OCI-LY3 (cell line): ENCODE results near the gene L2HGDH.

Experiments
- H2AFZ ChIP-seq: fragments of 200-600, 300-600 bp; shearing (Covaris generic); 2 replicates; pipeline ENCODE4 v1.6.0; 2014; ENCODE audit warnings: antibody characterized with exemption, low read depth, low read length
- H3K27ac ChIP-seq: fragments of 200-600, 300-600 bp; sonication (generic); 2 replicates; pipeline ENCODE4 v1.5.1; 2014; ENCODE audit warnings: mild to moderate bottlenecking, low read length, moderate library complexity, mixed read lengths
- H3K27me3 ChIP-seq: fragments of 200-600, 300-600 bp; sonication (generic); 2 replicates; pipeline ENCODE4 v1.6.1; 2014; ENCODE audit warnings: low read depth, low read length, mixed read lengths
- H3K36me3 ChIP-seq: fragments of 200-600, 300-600 bp; sonication (generic); replicated peaks from 2 replicates; pipeline ENCODE3; 2014; ENCODE audit warnings: low read depth, low read length, mixed read lengths
- H3K4me1 ChIP-seq: fragments of 300-600, 200-600 bp; sonication (generic); 2 replicates; pipeline ENCODE4 v1.6.1; 2014; ENCODE audit warnings: low read length, mixed read lengths
- H3K4me2 ChIP-seq: fragments of 200-600, 300-600 bp; sonication (generic); 2 replicates; pipeline ENCODE4 v1.6.1; 2014; ENCODE audit warnings: low read length, mixed read lengths
- H3K4me3 ChIP-seq: fragments of 300-600, 200-600 bp; sonication (generic); 2 replicates; pipeline ENCODE4 v1.5.1; 2014; ENCODE audit warnings: antibody characterized with exemption, mild to moderate bottlenecking, low read length, moderate library complexity
- H3K79me2 ChIP-seq: fragments of 300-600, 200-600 bp; shearing (Covaris generic); 2 replicates; pipeline ENCODE4 v1.6.1; 2014; ENCODE audit warnings: mild to moderate bottlenecking, low read length, mixed read lengths
- H3K9ac ChIP-seq: fragments of 300-600, 200-600 bp; shearing (Covaris generic); 2 replicates; pipeline ENCODE4 v1.6.0; 2014; ENCODE audit warnings: mild to moderate bottlenecking, low read length, moderate library complexity
- H3K9me3 ChIP-seq: fragments of 200-600, 300-600 bp; shearing (Covaris generic); 2 replicates; pipeline ENCODE4 v1.6.1; 2014; ENCODE audit warnings: low read length, mixed read lengths; ENCODE audit not compliant: insufficient read depth
- H4K20me1 ChIP-seq: fragments of 200-600, 300-600 bp; sonication (generic); 2 replicates; pipeline ENCODE4 v1.6.1; 2016; ENCODE audit warnings: low read length, mixed read lengths; ENCODE audit not compliant: insufficient read depth
- CTCF ChIP-seq: fragments of 200-600, 300-600 bp; sonication (generic); IDR thresholded peaks from 2 replicates; pipeline ENCODE4 v1.5.1; 2014; ENCODE audit warnings: antibody characterized with exemption, low read length, low read depth
- EZH2phosphoT487 ChIP-seq: fragments of 200-600 bp; shearing (Covaris generic); IDR thresholded peaks from 2 replicates; pipeline ENCODE4 v1.6.1; 2018; ENCODE audit warnings: antibody characterized with exemption, mixed run types, low read depth

The L2HGDH gene

GRCh38 chr14:50288146-50288545 is 23.9 kb downstream of the L2HGDH start:
- H4K20me1 ChIP-seq, result no peaks in the 10 kb centered on the region
- no peak overlapping the region for H3K4me2 ChIP-seq
- no peak overlapping the region for H3K9ac ChIP-seq
- no peaks in the 10 kb centered on the region for H3K9me3 ChIP-seq
- H3K27me3 ChIP-seq, result no peaks in the 10 kb centered on the region
- peaks cover 8% of the 10 kb centered on the region for H3K36me3 ChIP-seq
- no peak overlapping the region for H3K27ac ChIP-seq
- no peaks in the 10 kb centered on the region for H3K79me2 ChIP-seq
- no peak for TF ChIP-seq CTCF
- TF ChIP-seq EZH2phosphoT487, result no peak
- no peak overlapping the region for H2AFZ ChIP-seq
- no peaks in the 10 kb centered on the region for H3K4me1 ChIP-seq
- H3K4me3 ChIP-seq, result no peak overlapping the region

- no peaks in the 10 kb centered on the region for H4K20me1 ChIP-seq
- H3K36me3 ChIP-seq, result peaks cover 3% of the 10 kb centered on the region
- no peak overlapping the region for H3K27ac ChIP-seq
- no peak overlapping the region for H3K4me3 ChIP-seq
- H3K4me1 ChIP-seq, result no peaks in the 10 kb centered on the region
- H3K9ac ChIP-seq, result no peak overlapping the region
- no peak overlapping the region for H3K4me2 ChIP-seq
- no peak overlapping the region for H2AFZ ChIP-seq
- H3K9me3 ChIP-seq, result no peaks in the 10 kb centered on the region
- TF ChIP-seq CTCF (no peak), EZH2phosphoT487 (no peak)
- H3K27me3 ChIP-seq, result no peaks in the 10 kb centered on the region
- no peaks in the 10 kb centered on the region for H3K79me2 ChIP-seq
These were observed 26.2 kb downstream of the L2HGDH start for GRCh38 chr14:50285861-50286260.

GRCh38 chr14:50272498-50272897 is 39.5 kb downstream of the L2HGDH start:
- Histone ChIP-seq H3K9ac (no peak overlapping the region), H3K4me1 (no peaks in the 10 kb centered on the region), H3K36me3 (peaks cover 8% of the 10 kb centered on the region), H3K4me2 (no peak overlapping the region), H3K79me2 (no peaks in the 10 kb centered on the region), H3K27ac (no peak overlapping the region), H3K9me3 (no peaks in the 10 kb centered on the region), H2AFZ (no peak overlapping the region), H4K20me1 (no peaks in the 10 kb centered on the region), H3K4me3 (no peak overlapping the region), H3K27me3 (no peaks in the 10 kb centered on the region)
- TF ChIP-seq EZH2phosphoT487 (no peak), CTCF (no peak)

- TF ChIP-seq EZH2phosphoT487, result no peak
- no peak for TF ChIP-seq CTCF
- Histone ChIP-seq H4K20me1 (no peaks in the 10 kb centered on the region), H3K4me2 (no peak overlapping the region), H3K4me1 (no peaks in the 10 kb centered on the region), H3K79me2 (no peaks in the 10 kb centered on the region), H3K27ac (no peak overlapping the region), H3K36me3 (peaks cover 8% of the 10 kb centered on the region), H2AFZ (no peak overlapping the region), H3K9me3 (no peaks in the 10 kb centered on the region), H3K4me3 (no peak overlapping the region), H3K27me3 (no peaks in the 10 kb centered on the region), H3K9ac (no peak overlapping the region)
These were observed 41.1 kb downstream of the L2HGDH start for GRCh38 chr14:50270932-50271331.
